NOMO-1 treated with DMSO at 0.1 percent for 48 hours (cell line): ENCODE measurements around the gene COL10A1.

Source experiments
- DNase-seq: peaks from one replicate; lab custom pipeline; 2025; ENCODE audit not compliant: unreplicated experiment; lab: John Stamatoyannopoulos, UW

COL10A1 gene

GRCh38 chr6:116088946-116089345 lies 37.0 kb downstream of the COL10A1 start:
- no peak for DNase-seq

GRCh38 chr6:116087437-116088027 lies 38.4 kb downstream of the COL10A1 start:
- no peak for DNase-seq

- no peak for DNase-seq
Observed at GRCh38 chr6:116084284-116084683, 41.6 kb downstream of the COL10A1 start.

GRCh38 chr6:116083052-116083451 lies 42.9 kb downstream of the COL10A1 start:
- no peak for DNase-seq

- no peak for DNase-seq
Observed at GRCh38 chr6:116078945-116079344, 47.0 kb downstream of the COL10A1 start.

- no peak for DNase-seq
Observed at GRCh38 chr6:116078522-116078921, 47.4 kb downstream of the COL10A1 start.

- no peak for DNase-seq
Observed at GRCh38 chr6:116074732-116075390, 51.1 kb downstream of the COL10A1 start.

GRCh38 chr6:116073765-116074440 lies 52.0 kb downstream of the COL10A1 start:
- DNase-seq: no peak

- no peak for DNase-seq
Observed at GRCh38 chr6:116072368-116072767, 53.6 kb downstream of the COL10A1 start.

- no peak for DNase-seq
Observed at GRCh38 chr6:116070616-116071389, 55.1 kb downstream of the COL10A1 start.

- DNase-seq: no peak
Observed at GRCh38 chr6:116070101-116070500, 55.8 kb downstream of the COL10A1 start.
